Tibial nerve (tissue), 4 donors: Measurements from ENCODE around the gene CLTCL1.

Experiments
- CTCF ChIP-seq, 5 experiments: fragments of 200-600 bp in 3 of 5; fragments of 450-650 bp in 2 of 5; sonication (generic) in 3 of 5; IDR thresholded peaks; one replicate each; pipeline ENCODE4 v1.5.1; 2016 to 2019; ENCODE audit warnings: antibody characterized with exemption in 5 of 5, mild to moderate bottlenecking in 3 of 5, moderate library complexity in 2 of 5
- EP300 ChIP-seq, 2 donors: sonication (generic); formaldehyde crosslinking; IDR thresholded peaks; one replicate each; pipeline ENCODE4 v1.6.1; 2017; ENCODE audit warnings: antibody characterized with exemption in 2 of 2, mild to moderate bottlenecking in 1 of 2
- POLR2A ChIP-seq, 2 donors: fragments of 450-650 bp; IDR thresholded peaks; one replicate each; pipeline ENCODE4 v1.6.1; 2017; ENCODE audit warnings: antibody characterized with exemption in 2 of 2, mild to moderate bottlenecking in 2 of 2, moderate library complexity in 2 of 2

GRCh38 chr22:19142394-19142793 is 149.1 kb downstream of the CLTCL1 start:
- TF ChIP-seq CTCF (IDR thresholded peaks at IDR 0.05) (no peak), POLR2A (IDR thresholded peaks at IDR 0.05) (no peak), EP300 (IDR thresholded peaks at IDR 0.05) (no peak)
